ENCODE data around the gene ANKRD53.

ANKRD53 gene
- total RNA-seq = 0 to 0.18 (median 0.04) reads per million in 18 experiments

DNA sequence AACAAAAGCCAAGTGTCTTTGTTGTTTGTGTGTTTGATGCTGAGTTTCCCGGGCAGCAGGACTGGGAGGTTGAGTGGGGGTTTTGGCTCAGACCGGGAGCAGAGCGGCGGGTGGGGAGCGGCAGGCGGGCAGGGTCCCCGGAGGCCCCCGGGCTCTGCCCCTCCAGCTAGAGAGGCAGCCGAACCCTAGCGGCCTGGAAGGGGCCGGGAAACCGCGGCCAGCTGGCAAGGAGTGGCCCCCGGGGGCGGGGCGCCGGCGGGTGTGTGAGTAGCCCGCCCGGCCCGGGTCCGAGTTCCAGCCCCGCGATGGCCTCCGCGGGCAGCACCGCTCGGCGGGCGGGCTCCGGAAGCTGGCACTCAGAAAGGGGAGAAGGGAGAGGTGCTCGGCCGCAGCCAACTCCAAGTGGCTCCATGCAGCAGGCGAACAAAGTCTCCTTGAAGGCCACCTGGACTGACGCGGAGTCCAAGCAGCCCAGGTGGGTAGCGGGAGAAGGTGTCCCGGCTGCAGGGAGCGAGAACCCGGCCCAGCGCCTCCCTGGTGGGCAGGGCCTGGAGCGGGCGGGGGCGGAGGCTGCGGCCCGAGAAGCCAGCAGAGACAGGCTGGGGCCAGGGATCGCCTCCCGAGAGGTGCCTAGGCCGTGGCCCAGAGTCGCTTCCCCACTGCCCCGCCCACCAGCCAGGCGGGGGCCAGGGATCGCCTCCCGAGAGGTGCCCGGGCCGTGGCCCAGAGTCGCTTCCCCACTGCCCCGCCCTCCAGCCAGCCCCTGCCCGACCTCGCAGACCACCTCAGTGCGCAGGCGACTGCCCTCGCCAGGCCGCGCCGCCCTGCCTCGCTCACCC, at the start of gene ANKRD53:
Gene ANKRD53, plus strand, starts transcription at position 290 of the 839 bp plus-strand sequence. Its CDS starts 16 bp downstream, at position 306.
- DNase-seq = peak in 1 of 2 donors; percentile 31

DNA sequence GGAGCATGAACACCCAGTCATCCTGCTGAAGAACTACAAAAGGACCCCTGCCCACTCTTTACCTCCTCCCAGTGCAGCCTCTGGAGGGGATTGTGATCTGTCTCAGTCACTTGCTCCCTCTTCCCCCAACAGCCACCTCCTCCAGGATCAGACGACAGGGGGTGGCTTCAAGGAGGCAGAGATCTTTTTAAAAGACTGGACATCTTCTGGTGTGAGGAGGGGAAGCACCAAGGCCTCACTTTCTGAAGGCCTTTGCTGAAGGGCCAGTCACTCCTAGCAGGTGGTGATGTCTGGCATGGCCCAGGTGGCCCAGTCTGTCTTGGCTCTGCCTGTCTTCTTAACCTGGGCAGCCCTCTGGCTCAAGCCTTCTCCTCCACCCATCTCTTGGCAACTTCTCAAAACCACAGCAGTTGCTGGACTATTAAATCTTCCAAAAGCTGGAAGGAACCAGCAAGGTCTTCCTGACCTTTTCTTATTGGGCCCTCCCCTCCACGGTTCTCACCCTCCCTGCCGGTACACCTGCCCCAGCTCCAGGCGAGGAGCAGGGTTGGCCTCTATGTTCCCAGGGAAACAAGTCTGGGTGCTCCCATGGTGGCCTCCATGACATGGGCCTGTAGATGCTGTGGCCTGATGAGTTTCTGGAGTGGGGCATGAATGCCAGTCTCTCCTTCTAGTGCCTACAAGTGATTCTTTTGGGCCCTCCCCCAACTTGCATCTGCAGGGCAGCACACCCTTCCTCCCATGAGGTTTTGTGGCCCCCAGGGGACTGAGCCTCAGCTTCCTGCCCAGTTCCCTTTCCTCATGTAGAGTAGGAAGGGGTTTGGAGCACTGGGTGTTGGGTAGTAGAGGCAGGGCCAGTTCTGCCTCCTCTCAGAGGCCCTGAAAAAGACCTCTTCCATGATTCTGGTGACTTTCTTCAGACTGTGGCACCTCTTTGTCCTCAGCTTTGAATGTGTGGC, 47.8 kb upstream of the ANKRD53 start:
- no peak for DNase-seq

- no peak for DNase-seq
Observed at GRCh38 chr2:70931376-70932000, 46.9 kb upstream of the ANKRD53 start.

DNA sequence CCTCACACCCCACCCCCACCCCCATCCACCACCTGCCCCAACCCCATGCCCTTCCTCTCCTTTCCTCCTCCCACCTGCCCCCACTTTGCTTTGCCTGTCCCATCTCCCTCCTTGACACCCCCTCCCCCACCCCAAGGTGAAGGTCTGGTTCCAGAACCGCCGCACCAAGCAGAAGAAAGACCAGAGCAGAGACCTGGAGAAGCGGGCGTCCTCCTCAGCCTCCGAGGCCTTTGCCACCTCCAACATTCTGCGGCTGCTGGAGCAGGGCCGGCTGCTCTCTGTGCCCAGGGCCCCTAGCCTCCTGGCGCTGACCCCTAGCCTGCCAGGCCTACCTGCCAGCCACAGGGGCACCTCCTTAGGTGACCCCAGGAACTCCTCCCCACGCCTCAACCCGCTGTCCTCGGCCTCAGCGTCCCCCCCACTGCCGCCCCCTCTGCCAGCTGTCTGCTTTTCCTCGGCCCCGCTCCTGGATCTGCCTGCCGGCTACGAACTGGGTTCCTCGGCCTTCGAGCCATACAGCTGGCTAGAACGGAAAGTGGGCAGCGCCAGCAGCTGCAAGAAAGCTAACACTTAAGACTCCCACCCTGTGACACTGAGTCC, 45.7 kb upstream of the ANKRD53 start:
- no peak for DNase-seq

DNA sequence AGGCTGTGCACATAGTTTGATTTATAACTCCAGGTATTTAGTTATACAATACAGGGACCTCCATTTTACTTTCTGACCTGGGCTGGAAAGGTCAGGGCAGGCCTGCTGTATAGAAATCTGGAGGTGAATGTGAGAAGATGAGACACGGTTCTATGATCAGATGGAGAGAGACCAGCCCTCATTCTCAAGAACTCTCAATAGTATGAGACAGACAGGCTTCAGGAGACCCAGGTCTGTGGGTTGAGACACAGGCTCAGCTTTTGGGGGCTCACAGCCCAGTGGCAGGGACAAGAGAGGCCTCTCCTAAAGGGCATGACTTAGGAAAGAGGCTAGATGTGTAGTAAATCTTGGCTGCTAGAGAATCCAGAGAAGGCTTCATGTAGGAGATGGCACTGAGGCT, 43.4 kb upstream of the ANKRD53 start:
- no peak for DNase-seq

DNA sequence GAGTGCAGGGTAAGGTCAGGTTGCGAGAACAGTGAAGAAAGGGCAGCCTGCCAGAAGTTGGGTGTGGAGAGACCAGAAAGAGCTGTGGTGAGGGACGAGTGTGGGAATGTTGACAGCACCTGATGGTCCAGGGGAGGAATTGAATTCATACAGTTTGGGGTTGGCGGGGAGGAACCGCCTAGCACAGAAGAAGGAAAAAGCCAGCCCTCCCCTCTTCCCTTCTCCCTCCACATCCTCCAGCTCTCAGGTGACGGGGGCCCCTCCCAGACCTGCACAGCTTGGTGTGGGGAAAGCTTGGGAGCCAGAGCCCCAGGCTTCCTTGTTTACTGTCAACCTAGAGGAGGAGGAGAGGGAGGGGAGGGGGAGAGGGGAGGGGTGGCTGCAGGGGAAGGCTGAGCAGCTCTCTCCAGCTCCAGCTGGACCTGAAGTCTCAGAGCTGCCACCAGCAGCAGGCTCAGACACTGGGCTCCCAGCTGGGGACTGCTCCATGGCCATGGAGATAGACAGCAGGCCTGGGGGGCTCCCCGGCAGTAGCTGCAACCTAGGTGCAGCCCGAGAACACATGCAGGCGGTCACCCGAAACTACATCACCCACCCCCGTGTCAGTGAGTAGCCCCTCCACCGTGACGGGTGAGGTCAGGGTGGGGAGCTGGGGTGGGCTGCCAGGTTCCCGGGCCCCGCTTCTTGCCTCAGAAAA, 42.8 kb upstream of the ANKRD53 start, which contains the start of gene ATP6V1B1:
Gene ATP6V1B1, plus strand, starts transcription at position 433 of the 697 bp plus-strand sequence. Its CDS starts 55 bp downstream, at position 488.
- no peak for DNase-seq

- DNase-seq = no peak
Observed at GRCh38 chr2:70936165-70936978, 42.1 kb upstream of the ANKRD53 start.

DNA sequence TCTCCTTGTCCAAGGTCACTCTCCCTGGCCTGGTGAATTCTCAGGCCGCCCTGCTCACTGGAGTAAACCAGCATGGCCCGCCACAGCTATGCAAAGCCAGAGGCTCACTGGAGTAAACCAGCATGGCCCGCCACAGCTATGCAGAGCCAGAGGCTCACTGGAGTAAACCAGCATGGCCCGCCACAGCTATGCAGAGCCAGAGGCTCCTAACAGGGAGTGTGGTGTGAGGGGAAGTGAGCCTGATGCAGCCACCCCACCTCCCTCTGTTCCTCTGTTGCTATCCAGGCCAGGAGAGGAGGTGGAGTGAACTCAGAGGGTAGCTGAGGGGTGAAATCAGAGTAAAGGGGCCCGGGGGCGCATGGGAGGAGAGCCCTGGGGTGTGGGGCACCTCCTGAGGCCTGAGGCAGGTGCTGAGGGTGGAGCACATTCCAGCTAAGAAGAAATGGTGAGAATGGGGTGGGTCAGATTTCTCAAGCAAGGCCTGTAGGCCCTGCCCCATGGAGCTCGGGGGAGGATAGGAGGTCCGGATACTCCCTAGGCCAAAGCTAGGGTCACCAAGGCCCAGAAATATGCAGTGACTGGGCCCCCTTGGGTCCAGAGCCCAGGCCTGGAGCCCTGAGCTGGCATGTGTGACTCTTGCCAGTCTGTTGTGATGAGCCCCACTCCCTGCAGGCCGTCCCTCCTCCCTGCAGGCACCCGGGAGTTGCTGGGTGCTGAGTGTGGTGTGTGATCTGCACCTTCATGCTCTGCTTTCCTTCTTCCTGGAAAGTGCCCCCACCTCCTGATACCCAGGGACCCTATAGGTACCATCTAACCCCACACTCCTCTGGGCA, 41.2 kb upstream of the ANKRD53 start:
- no peak for DNase-seq

DNA sequence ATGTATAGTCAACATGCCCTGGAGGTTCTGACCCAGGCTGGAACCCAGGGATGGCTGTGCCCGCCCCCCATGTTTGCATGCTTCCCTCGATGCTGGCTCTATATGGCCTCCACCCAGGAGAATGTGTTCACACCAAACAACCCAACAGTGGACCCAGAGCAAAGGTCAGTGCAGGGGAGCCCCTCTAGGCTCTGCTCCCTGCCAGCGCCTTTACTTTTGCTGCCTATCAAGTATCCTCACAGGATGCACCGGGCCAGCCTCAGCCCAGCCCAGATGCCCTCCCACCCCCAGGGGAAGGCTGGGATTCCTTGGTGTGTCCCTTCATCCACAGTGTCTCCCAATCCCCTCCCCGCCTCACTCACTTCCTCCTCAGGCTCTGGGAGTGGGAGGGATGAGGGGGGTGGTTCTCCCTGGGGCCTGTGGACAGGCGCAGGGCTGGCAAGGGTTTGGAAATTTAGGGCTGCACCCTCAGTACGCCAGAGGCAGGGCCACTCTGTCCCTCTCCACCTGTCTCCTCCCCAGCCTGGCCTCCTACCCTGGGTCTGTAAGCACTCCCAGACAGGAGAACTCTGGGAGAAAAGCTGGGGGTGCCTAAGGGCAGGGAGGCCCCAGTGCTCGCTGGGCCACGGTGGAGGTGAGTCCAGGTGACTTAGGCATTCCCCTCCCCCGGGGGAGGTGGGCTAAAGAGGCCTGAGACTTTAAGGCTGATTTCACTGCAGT, 40.4 kb upstream of the ANKRD53 start:
- DNase-seq = no peak

DNA sequence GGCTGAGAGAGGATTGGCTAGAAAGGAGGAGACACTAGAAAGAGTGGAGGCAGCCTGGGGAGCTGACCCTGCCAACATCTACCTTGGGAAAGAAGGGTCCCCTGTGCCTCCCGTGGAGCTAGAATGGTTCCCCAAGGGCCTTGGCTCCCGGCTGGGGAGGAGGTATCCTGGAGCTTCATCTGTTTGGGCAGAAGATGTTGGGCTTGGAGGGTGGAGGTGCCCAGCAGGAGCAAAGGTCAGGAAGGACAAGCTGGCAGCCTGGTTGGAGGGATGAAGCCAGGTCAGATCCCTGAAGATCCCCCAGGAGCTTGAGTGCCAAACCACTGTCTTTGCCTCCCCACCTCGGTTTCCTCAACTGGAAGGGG, 39.9 kb upstream of the ANKRD53 start:
- no peak for DNase-seq

DNA sequence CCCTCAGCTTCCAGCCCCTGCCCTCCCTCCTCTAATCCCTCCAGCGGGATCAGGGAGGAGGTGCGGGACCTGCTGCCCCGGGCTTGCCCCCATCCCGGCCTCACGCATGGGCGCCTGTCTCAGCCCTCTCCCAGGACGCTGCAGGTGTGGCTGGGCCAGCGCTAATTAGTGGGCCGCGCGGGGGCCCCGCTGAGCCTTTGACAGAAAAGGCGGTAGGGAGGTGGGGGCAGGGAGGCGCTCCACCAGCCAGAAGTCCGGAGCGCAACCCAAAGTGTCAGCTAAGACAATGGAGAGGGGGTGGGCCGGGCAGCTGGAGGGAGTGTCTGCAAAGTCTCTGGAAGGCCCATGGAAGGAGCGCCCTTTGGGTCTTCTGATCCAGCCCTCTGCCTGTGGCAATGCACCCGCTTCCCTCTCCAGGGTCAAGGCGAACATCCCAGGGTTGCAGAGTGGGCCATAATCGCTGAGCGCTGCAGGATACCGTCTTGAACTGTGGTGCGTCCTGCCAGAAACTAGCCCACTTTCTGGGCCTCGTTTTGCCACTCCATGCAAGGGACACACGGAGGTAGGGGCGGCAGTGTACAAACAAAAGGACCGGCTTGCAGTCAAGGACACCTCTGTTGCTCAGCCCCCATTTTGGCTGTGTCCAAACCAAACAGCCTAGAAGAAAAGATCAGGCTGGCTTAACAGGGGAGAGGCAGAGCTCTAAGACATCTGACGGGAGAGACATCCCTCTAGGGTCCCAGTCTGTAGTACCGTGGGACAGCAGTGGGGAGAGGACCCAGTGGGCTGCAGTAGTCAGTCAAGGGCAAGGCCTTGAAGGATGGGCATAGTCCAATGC, 39.2 kb upstream of the ANKRD53 start:
- DNase-seq = no peak

GRCh38 chr2:70939839-70940580, 38.4 kb upstream of the ANKRD53 start:
- DNase-seq = no peak

DNA sequence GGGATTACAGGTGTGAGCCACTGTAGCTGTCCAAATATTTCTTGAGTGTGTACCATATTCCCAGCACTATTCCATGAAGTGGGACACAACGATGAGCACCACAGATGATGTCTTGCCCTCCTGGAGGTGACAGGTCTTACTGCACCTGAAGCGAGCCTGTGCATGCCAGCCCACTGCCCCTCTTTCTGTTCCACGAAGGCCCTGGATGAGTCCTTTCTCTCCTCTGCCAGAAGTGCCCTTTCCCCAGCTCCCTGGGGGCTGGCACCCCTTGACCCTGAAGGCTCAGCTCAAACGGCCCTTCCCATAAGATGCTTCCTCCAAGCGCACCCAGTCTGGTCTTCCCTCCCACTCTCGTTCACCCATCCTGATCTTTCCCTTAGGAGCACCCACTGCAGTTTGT, 37.2 kb upstream of the ANKRD53 start:
- DNase-seq = no peak

DNA sequence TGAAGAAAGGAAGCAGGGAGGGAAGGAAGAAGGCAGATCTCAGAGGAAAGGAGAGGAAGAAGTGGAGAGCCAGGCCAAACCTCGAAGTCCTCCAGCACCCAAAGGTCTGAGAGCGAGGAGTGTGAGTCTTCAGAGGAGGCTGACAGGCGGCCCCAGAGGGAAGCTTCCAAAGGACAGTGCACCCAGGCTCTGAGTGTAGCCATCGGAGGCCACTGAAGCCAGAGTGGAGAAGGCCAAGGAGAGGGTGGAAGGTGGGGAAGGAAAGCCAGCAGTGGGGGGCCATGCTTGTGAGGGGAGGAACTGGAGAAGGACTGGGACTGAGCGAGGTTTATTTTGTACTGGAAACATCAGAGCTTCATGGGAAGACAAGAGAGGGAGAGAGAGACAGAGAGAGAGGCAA, 36.7 kb upstream of the ANKRD53 start:
- no peak for DNase-seq

GRCh38 chr2:70942396-70943204, 35.8 kb upstream of the ANKRD53 start:
- DNase-seq = no peak

- DNase-seq = no peak
Observed at GRCh38 chr2:70943205-70943871, 35.1 kb upstream of the ANKRD53 start.

Measured in inflammatory macrophage (primary cell).